HepG2 (cell line): ENCODE measurements around the gene MSI2. TPM values are rescaled to one million over a fixed set of nuclear protein-coding genes. Genes with fewer than 3 reads are reported as not detected.

ENCODE experiments used
- ATAC-seq: fragments of 200-7000 bp; cut with Tn5 transposase; 3 replicates; pipeline ENCODE4 v1.9.1; 2020; ENCODE audit warnings: mild to moderate bottlenecking, moderate library complexity
- BruUV-seq: library from RNA; stranded (reverse); fragments of 400-500 nt; replicated peaks from 2 replicates; lab custom pipeline; 2021; lab: Mats Ljungman, UMichigan
- CTCF ChIA-PET: fragments of 300-600 bp; formaldehyde crosslinking; extraction: SDS; loops from one replicate; lab custom pipeline; 2021; ENCODE audit warnings: low total read pairs, inconsistent platforms, low intra/inter-chr PET ratio; lab: Yijun Ruan, JAX
- POLR2A ChIA-PET: fragments of 350-600 bp; sonication (Branson Sonifier 250); formaldehyde crosslinking; loops from one replicate; lab custom pipeline; 2020; ENCODE audit warnings: antibody characterized with exemption, inconsistent platforms; lab: Yijun Ruan, JAX
- DNase-seq: peaks from one replicate; pipeline ENCODE4 v3.0.0-alpha.2; 2015; ENCODE audit warnings: low spot score
- FAIRE-seq: peaks from 3 replicates; lab custom pipeline; 2011; peaks lifted over from hg19 to GRCh38; lab: Jason Lieb, UNC
- H2AFZ ChIP-seq: one replicate; pipeline ENCODE4 v1.6.1; 2011; ENCODE audit warnings: low read length, inconsistent platforms
- H3K27ac ChIP-seq: fragments of 300-600 bp; 3 replicates; pipeline ENCODE4 v1.8.0; 2011; ENCODE audit warnings: mixed run types, mild to moderate bottlenecking, mixed read lengths, low read length, inconsistent platforms; ENCODE audit not compliant: insufficient read depth; ENCODE audit errors: extremely low read length
- H3K27me3 ChIP-seq, 2 experiments: fragments of 200-600 bp in 1 of 2; 2 replicates in 1 of 2; 3 replicates in 1 of 2; pipeline versions ENCODE4 v1.6.0 to v1.8.0; 2011; ENCODE audit warnings: low read length in 2 of 2, mild to moderate bottlenecking in 2 of 2, moderate library complexity in 2 of 2, inconsistent platforms in 1 of 2; ENCODE audit not compliant: insufficient read depth in 2 of 2, control insufficient read depth in 1 of 2
- H3K36me3 ChIP-seq, 2 experiments: fragments of 200-600 bp in 1 of 2; replicated peaks in 1 of 2; 2 replicates in 1 of 2; 3 replicates in 1 of 2; pipeline versions ENCODE4 v1.5.1 to v1.8.0; 2011; ENCODE audit warnings: low read length in 2 of 2, inconsistent platforms in 1 of 2; ENCODE audit not compliant: insufficient read depth in 2 of 2, control insufficient read depth in 1 of 2
- H3K4me1 ChIP-seq: 2 replicates; pipeline ENCODE4 v1.5.1; 2012; ENCODE audit warnings: low read length, inconsistent platforms; ENCODE audit not compliant: insufficient read depth
- H3K4me2 ChIP-seq: 2 replicates; pipeline ENCODE4 v1.6.0; 2011; ENCODE audit warnings: low read depth, low read length, inconsistent platforms
- H3K4me3 ChIP-seq, 3 experiments: fragments of 200-600 bp in 1 of 3; sonication (generic), shearing (Covaris generic) in 1 of 3; replicated peaks in 1 of 3; 2 replicates each; pipeline ENCODE4 v1.5.1; 2011 to 2016; ENCODE audit warnings: low read length in 3 of 3, inconsistent platforms in 2 of 3, low read depth in 2 of 3, mild to moderate bottlenecking in 2 of 3, control low read depth in 1 of 3, mixed read lengths in 1 of 3; ENCODE audit not compliant: insufficient read depth in 1 of 3
- H3K79me2 ChIP-seq: one replicate; pipeline ENCODE4 v1.6.1; 2011; ENCODE audit warnings: low read length, inconsistent platforms; ENCODE audit not compliant: insufficient read depth
- H3K9ac ChIP-seq: 2 replicates; pipeline ENCODE4 v1.6.0; 2011; ENCODE audit warnings: mild to moderate bottlenecking, low read depth, low read length, inconsistent platforms; ENCODE audit not compliant: insufficient read depth
- H3K9me3 ChIP-seq: 2 replicates; pipeline ENCODE4 v1.5.1; 2012; ENCODE audit warnings: mild to moderate bottlenecking, low read length
- H4K20me1 ChIP-seq: 2 replicates; pipeline ENCODE4 v1.6.0; 2011; ENCODE audit warnings: inconsistent platforms, mild to moderate bottlenecking, low read length, moderate library complexity; ENCODE audit not compliant: insufficient read depth
- ZSCAN30 ChIP-seq: sonication (generic); formaldehyde crosslinking; IDR thresholded peaks from 2 replicates; pipeline ENCODE4 v1.5.0; 2020; ENCODE audit warnings: mild to moderate bottlenecking, missing genetic modification reagents
- WGBS: methylation state at CpG from one replicate; pipeline ENCODE4 v1.1.6; 2017; ENCODE audit warnings: low lambda C conversion rate; 5-methylcytosine and 5-hydroxymethylcytosine counted together
- in situ Hi-C: cut with HindIII; loops from 2 replicates; pipeline ENCODE4 v1.10.0; 2017; ENCODE audit warnings: low pct_unique_long_range_greater_than_20kb; ENCODE audit not compliant: extremely low pct_ligation_motif_present
- intact Hi-C: fragments of 100-400 bp; cut with micrococcal nuclease; formaldehyde crosslinking; loops from one replicate; pipeline ENCODE4 v1.10.0; 2022; ENCODE audit not compliant: unreplicated experiment
- polyA plus RNA-seq, 8 experiments: library from polyadenylated mRNA; depleted of rRNA in 3 of 8; stranded (reverse) in 7 of 8; unstranded in 1 of 8; fragments of >200 nt; fragmentation: Illumina TruSeq in 4 of 8; extraction: Trizol in 4 of 8; gene quantifications; 2 replicates each; pipeline versions ENCODE4 v1.2.1 to v1.2.3, GENCODE V29; 2011 to 2016; ENCODE audit warnings: low read depth in 4 of 8, missing spikeins in 1 of 8, mixed read lengths in 1 of 8; ENCODE audit not compliant: insufficient read depth in 1 of 8
- total RNA-seq, 5 experiments: library from RNA; depleted of rRNA; stranded (reverse); fragments of >200 nt; fragmentation: Illumina TruSeq; extraction: Trizol; gene quantifications; 2 replicates each; pipeline ENCODE4 v1.2.3, GENCODE V29; 2016; ENCODE audit warnings: low read depth in 1 of 5
- TF ChIP-seq, protein P1 (sequence below): sonication (generic); formaldehyde crosslinking; IDR thresholded peaks from 2 replicates; pipeline ENCODE4 v1.4.0; 2020; ENCODE audit warnings: low read depth, mild to moderate bottlenecking, missing genetic modification reagents
- TF ChIP-seq, protein P2 (sequence below): sonication (generic); formaldehyde crosslinking; IDR thresholded peaks from 2 replicates; pipeline ENCODE4 v1.5.0; 2020; ENCODE audit warnings: missing genetic modification reagents, mild to moderate bottlenecking, borderline replicate concordance
- TF ChIP-seq, protein P3 (sequence below): sonication (generic); formaldehyde crosslinking; IDR thresholded peaks from 2 replicates; pipeline ENCODE4 v1.5.1; 2020; ENCODE audit warnings: mild to moderate bottlenecking, missing genetic modification reagents, moderate library complexity
- TF ChIP-seq, protein P4 (sequence below): sonication (generic); formaldehyde crosslinking; IDR thresholded peaks from 2 replicates; pipeline ENCODE4 v1.4.0; 2020; ENCODE audit warnings: mild to moderate bottlenecking, missing genetic modification reagents, borderline replicate concordance
- TF ChIP-seq, protein P5 (sequence below): sonication (generic); formaldehyde crosslinking; IDR thresholded peaks from 2 replicates; pipeline ENCODE4 v1.4.0; 2020; ENCODE audit warnings: missing genetic modification reagents

The MSI2 gene
- total and polyA plus RNA-seq, 2 of the 13 experiments (the other 11 are each of a cell fraction or from before 2014, with no cell fraction given) = 77.5 to 78.4 TPM

DNA sequence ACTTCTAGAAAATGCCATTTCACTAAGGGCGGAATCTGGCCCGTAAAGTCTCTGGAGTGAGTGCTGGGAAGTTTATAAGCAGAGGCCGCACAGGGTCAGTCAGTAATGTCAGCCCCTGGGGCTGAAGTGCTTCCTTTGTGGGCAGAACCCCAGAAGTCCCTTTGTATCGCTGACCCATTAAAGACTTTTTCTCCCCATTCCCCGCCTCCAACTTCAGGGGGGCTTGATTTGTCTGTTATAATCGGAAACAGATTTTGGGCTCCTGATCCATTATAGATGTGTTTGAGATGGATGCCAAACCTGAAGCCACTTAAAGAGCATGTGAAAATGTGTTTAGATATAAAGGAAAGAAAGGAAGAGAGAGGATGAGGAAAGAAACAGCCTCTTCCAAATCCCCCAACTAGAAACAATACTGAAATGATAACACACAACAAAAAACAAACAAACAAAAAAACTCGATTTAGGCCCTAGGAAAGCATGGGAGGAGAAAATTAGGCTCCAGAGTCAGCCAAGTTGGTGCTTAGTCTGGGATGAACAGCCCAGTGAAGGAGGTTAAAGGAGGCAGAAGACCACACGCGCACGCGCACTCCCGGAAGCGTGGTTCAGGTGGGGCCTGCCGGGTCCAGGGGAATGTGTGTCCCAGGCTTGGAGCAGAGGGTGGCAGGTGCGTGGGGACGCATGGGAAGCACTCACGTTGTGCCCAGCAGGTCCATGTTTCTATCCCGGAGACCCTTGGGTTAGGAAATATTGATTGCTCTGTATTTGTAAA is 27.1 kb downstream of the MSI2 start:
- ChIA-PET POLR2A (no interaction called here), CTCF (no interaction called here)
- 95% methylated on average over 17 of the region's 18 CpGs for WGBS
- intact Hi-C loops = loop anchor here (10.0 kb wide), 1 partner anchor 121 kb away; no protein-coding TSS in a partner anchor
- no peak overlapping the region for H3K4me2 ChIP-seq
- DNase-seq (no peak), ATAC-seq (no peak), FAIRE-seq (peak; percentile 30)
- peaks cover 54% of the 10 kb centered on the region for H3K4me1 ChIP-seq
- peaks cover 23 to 58% of the 10 kb centered on the region in 2 experiments for H3K36me3 ChIP-seq
- H3K27ac ChIP-seq = no peak overlapping the region
- no peak overlapping the region for H2AFZ ChIP-seq
- no TSS peak for BruUV-seq
- in situ Hi-C loops = no loop called here
- no peak overlapping the region for H3K9ac ChIP-seq
- no peaks in the 10 kb centered on the region for H3K27me3 ChIP-seq
- H3K9me3 ChIP-seq = no peaks in the 10 kb centered on the region
- H4K20me1 ChIP-seq = peaks cover 15% of the 10 kb centered on the region; the same call in 1 of the 2 replicates
- H3K79me2 ChIP-seq = peaks cover 57% of the 10 kb centered on the region
- H3K4me3 ChIP-seq = no peak overlapping the region
- TF ChIP-seq ZSCAN30 (CRISPR knock-in tag) = no peak
- TF ChIP-seq, protein P1, sequence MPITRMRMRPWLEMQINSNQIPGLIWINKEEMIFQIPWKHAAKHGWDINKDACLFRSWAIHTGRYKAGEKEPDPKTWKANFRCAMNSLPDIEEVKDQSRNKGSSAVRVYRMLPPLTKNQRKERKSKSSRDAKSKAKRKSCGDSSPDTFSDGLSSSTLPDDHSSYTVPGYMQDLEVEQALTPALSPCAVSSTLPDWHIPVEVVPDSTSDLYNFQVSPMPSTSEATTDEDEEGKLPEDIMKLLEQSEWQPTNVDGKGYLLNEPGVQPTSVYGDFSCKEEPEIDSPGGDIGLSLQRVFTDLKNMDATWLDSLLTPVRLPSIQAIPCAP = no peak
- TF ChIP-seq, protein P2, sequence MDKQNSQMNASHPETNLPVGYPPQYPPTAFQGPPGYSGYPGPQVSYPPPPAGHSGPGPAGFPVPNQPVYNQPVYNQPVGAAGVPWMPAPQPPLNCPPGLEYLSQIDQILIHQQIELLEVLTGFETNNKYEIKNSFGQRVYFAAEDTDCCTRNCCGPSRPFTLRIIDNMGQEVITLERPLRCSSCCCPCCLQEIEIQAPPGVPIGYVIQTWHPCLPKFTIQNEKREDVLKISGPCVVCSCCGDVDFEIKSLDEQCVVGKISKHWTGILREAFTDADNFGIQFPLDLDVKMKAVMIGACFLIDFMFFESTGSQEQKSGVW (CRISPR knock-in tag) = no peak
- TF ChIP-seq, protein P3, sequence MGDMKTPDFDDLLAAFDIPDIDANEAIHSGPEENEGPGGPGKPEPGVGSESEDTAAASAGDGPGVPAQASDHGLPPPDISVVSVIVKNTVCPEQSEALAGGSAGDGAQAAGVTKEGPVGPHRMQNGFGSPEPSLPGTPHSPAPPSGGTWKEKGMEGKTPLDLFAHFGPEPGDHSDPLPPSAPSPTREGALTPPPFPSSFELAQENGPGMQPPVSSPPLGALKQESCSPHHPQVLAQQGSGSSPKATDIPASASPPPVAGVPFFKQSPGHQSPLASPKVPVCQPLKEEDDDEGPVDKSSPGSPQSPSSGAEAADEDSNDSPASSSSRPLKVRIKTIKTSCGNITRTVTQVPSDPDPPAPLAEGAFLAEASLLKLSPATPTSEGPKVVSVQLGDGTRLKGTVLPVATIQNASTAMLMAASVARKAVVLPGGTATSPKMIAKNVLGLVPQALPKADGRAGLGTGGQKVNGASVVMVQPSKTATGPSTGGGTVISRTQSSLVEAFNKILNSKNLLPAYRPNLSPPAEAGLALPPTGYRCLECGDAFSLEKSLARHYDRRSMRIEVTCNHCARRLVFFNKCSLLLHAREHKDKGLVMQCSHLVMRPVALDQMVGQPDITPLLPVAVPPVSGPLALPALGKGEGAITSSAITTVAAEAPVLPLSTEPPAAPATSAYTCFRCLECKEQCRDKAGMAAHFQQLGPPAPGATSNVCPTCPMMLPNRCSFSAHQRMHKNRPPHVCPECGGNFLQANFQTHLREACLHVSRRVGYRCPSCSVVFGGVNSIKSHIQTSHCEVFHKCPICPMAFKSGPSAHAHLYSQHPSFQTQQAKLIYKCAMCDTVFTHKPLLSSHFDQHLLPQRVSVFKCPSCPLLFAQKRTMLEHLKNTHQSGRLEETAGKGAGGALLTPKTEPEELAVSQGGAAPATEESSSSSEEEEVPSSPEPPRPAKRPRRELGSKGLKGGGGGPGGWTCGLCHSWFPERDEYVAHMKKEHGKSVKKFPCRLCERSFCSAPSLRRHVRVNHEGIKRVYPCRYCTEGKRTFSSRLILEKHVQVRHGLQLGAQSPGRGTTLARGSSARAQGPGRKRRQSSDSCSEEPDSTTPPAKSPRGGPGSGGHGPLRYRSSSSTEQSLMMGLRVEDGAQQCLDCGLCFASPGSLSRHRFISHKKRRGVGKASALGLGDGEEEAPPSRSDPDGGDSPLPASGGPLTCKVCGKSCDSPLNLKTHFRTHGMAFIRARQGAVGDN = peak; percentile 23
- TF ChIP-seq, protein P4, sequence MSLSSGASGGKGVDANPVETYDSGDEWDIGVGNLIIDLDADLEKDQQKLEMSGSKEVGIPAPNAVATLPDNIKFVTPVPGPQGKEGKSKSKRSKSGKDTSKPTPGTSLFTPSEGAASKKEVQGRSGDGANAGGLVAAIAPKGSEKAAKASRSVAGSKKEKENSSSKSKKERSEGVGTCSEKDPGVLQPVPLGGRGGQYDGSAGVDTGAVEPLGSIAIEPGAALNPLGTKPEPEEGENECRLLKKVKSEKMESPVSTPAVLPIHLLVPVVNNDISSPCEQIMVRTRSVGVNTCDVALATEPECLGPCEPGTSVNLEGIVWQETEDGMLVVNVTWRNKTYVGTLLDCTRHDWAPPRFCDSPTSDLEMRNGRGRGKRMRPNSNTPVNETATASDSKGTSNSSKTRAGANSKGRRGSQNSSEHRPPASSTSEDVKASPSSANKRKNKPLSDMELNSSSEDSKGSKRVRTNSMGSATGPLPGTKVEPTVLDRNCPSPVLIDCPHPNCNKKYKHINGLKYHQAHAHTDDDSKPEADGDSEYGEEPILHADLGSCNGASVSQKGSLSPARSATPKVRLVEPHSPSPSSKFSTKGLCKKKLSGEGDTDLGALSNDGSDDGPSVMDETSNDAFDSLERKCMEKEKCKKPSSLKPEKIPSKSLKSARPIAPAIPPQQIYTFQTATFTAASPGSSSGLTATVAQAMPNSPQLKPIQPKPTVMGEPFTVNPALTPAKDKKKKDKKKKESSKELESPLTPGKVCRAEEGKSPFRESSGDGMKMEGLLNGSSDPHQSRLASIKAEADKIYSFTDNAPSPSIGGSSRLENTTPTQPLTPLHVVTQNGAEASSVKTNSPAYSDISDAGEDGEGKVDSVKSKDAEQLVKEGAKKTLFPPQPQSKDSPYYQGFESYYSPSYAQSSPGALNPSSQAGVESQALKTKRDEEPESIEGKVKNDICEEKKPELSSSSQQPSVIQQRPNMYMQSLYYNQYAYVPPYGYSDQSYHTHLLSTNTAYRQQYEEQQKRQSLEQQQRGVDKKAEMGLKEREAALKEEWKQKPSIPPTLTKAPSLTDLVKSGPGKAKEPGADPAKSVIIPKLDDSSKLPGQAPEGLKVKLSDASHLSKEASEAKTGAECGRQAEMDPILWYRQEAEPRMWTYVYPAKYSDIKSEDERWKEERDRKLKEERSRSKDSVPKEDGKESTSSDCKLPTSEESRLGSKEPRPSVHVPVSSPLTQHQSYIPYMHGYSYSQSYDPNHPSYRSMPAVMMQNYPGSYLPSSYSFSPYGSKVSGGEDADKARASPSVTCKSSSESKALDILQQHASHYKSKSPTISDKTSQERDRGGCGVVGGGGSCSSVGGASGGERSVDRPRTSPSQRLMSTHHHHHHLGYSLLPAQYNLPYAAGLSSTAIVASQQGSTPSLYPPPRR (CRISPR knock-in tag) = no peak
- TF ChIP-seq, protein P5, sequence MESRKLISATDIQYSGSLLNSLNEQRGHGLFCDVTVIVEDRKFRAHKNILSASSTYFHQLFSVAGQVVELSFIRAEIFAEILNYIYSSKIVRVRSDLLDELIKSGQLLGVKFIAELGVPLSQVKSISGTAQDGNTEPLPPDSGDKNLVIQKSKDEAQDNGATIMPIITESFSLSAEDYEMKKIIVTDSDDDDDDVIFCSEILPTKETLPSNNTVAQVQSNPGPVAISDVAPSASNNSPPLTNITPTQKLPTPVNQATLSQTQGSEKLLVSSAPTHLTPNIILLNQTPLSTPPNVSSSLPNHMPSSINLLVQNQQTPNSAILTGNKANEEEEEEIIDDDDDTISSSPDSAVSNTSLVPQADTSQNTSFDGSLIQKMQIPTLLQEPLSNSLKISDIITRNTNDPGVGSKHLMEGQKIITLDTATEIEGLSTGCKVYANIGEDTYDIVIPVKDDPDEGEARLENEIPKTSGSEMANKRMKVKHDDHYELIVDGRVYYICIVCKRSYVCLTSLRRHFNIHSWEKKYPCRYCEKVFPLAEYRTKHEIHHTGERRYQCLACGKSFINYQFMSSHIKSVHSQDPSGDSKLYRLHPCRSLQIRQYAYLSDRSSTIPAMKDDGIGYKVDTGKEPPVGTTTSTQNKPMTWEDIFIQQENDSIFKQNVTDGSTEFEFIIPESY (CRISPR knock-in tag) = peak; percentile 68
